ENCODE data around the gene BMPR1A. TPM values are rescaled to one million over a fixed set of nuclear protein-coding genes. Genes with fewer than 3 reads are reported as not detected.

The BMPR1A gene
- total RNA-seq, 4 donors from 2014 or later = 5.2 to 40.2 (median 26.0) TPM

DNA sequence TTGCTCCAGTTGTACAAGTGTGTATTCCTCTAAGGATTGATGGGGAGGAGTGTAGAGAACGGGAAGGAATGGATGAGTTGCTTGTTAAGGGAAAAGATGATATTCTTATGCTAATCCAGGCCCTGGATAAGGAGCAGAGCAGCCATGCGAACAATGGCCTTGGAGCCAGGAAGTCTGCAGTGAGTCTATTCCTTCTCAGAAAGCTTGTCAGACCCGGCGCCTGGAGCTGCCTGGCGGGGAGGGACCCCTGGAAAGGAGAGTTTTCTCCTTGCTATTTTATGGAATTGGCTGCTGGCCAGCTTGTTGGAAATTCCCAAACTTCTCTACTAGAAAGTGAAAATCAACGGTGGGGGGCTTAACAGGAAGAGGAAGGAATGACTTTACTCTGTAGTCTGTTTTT is 111.9 kb downstream of the BMPR1A start:
- no peaks in the 10 kb centered on the region for H3K36me3 ChIP-seq
- no peak for DNase-seq
- WGBS, 2 donors = 19 to 35% methylated on average over 6 of the region's 6 CpGs
- no peaks in the 10 kb centered on the region for H3K27me3 ChIP-seq
- H3K4me1 ChIP-seq = peaks cover 0 to 35% (median 6%) of the 10 kb centered on the region in 3 donors
- TF ChIP-seq POLR2A (IDR thresholded peaks at IDR 0.05) = no peak
- TF ChIP-seq, protein P1, sequence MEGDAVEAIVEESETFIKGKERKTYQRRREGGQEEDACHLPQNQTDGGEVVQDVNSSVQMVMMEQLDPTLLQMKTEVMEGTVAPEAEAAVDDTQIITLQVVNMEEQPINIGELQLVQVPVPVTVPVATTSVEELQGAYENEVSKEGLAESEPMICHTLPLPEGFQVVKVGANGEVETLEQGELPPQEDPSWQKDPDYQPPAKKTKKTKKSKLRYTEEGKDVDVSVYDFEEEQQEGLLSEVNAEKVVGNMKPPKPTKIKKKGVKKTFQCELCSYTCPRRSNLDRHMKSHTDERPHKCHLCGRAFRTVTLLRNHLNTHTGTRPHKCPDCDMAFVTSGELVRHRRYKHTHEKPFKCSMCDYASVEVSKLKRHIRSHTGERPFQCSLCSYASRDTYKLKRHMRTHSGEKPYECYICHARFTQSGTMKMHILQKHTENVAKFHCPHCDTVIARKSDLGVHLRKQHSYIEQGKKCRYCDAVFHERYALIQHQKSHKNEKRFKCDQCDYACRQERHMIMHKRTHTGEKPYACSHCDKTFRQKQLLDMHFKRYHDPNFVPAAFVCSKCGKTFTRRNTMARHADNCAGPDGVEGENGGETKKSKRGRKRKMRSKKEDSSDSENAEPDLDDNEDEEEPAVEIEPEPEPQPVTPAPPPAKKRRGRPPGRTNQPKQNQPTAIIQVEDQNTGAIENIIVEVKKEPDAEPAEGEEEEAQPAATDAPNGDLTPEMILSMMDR (IDR thresholded peaks at IDR 0.05) = no peak
- H3K9me3 ChIP-seq = no peaks in the 10 kb centered on the region
- intact Hi-C loops (cut with DNase I) = no loop called here
- no peak overlapping the region for H3K4me3 ChIP-seq
- no peak overlapping the region for H3K27ac ChIP-seq

DNA sequence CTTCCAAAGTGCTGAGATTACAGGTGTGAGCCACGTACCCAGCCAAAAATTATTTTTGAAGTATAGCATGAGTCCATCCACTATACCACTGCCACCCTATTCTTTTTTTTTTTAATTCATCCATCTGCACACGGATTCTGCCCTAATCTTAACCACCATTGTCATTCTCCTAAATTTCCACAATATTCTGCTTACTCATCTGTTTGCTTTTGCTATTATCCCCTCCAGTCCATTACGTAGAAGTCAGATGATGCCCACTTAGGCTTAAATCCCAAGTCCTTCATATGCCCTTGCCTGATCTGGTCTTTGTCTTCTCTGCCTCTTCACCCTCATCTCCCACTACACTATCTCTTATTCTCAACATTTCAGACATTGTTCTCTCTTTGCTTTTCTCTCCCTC is 114.3 kb downstream of the BMPR1A start:
- TF ChIP-seq, protein P1 (IDR thresholded peaks at IDR 0.05) = no peak
- no peak for TF ChIP-seq POLR2A (IDR thresholded peaks at IDR 0.05)
- H3K4me1 ChIP-seq = peaks cover 0 to 26% (median 3%) of the 10 kb centered on the region in 3 donors
- no peaks in the 10 kb centered on the region for H3K9me3 ChIP-seq
- H3K27me3 ChIP-seq = no peaks in the 10 kb centered on the region
- H3K4me3 ChIP-seq = no peak overlapping the region
- no peak for DNase-seq
- intact Hi-C loops (cut with DNase I) = no loop called here
- no peak overlapping the region for H3K27ac ChIP-seq
- WGBS, 2 donors = 76 to 88% methylated on average over 3 of the region's 3 CpGs
- H3K36me3 ChIP-seq = peaks cover 0 to under 1% (median 0%) of the 10 kb centered on the region in 3 donors

DNA sequence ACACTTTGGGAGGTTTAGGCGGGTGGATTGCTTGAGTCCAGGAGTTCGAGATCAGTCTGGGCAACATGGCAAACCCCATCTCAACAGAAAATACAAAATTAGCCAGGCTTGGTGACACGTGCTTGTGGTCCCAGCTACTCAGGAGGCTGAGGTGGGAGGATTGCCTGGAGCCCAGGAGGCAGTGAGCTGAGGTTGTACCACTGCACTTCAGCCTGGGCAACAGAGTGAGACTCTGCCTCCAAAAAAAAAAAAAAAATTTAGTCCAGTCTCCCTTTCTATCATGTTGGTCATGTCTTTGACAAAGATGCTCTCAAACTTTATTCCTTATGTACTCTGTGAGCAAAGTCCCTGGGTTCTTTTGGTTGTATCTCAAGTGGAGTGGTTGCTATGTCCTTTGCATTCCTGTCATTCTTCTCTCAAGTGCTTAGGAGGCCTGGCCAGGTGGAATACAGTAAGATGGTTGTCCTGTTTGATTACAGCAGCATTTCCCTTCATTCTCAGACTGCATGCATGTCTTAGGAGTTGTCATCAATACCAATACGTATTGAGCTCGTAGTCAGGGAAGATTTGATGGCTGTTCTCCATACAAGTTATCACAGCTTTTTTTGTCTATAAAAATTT is 115.3 kb downstream of the BMPR1A start:
- no peak overlapping the region for H3K27ac ChIP-seq
- H3K36me3 ChIP-seq = peaks cover 0 to 10% (median 0%) of the 10 kb centered on the region in 3 donors
- intact Hi-C loops (cut with DNase I) = no loop called here
- WGBS, 2 donors = 94 to 100% methylated on average over 3 to 5 of the region's 5 CpGs
- H3K27me3 ChIP-seq = no peaks in the 10 kb centered on the region
- no peaks in the 10 kb centered on the region for H3K9me3 ChIP-seq
- peaks cover 0 to 16% (median 0%) of the 10 kb centered on the region in 3 donors for H3K4me1 ChIP-seq
- TF ChIP-seq POLR2A (IDR thresholded peaks at IDR 0.05) = no peak
- TF ChIP-seq, protein P1 (IDR thresholded peaks at IDR 0.05) = no peak
- no peak overlapping the region for H3K4me3 ChIP-seq
- DNase-seq = no peak

DNA sequence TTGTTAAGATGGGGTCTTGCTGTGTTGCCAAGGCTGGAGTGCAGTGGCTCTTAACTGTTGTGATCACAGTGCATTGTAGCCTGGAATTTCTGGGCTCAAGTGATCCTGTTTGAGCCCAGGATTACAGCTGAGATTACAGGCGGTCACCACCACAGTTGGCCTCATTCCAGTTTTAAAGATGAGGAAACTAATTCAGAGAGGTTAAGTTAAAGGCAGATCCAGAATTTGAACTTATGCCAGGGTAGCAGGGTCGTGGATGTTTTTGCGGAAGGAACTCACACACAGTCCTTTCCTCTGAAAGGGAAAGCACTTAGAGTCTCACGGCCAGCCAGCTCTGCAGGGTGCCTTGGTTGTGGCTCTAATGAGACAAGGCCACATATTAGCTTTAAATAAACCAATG is 116.3 kb downstream of the BMPR1A start:
- Histone ChIP-seq H3K4me1 (peaks cover 0 to 16% (median 0%) of the 10 kb centered on the region in 3 donors), H3K36me3 (peaks cover 0 to 19% (median 0%) of the 10 kb centered on the region in 3 donors), H3K9me3 (no peaks in the 10 kb centered on the region), H3K27ac (no peak overlapping the region), H3K27me3 (no peaks in the 10 kb centered on the region), H3K4me3 (no peak overlapping the region)
- TF ChIP-seq, protein P1 (IDR thresholded peaks at IDR 0.05) = no peak
- TF ChIP-seq POLR2A (IDR thresholded peaks at IDR 0.05) = no peak
- 36 to 51% methylated on average over 4 of the region's 4 CpGs for WGBS, 2 donors
- intact Hi-C loops (cut with DNase I) = no loop called here
- no peak for DNase-seq

DNA sequence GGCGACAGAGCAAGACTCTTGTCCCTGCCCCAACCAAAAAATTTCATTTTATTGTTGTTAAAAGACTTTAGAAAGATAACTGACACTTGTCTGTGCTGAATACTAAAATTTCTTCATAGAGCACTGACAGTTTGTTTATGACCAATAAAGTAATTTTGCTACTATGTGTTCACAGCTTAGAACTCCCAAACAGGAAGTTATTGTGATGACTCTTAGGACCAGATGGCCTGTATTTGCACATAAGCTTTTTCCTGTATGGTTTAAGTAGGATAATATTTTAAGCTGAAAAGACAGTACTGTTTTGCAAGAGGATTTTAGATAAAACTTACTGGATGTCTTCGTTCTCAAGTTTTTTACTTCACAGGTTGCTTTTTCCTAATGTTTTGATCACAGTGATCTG is 120.3 kb downstream of the BMPR1A start:
- no peak overlapping the region for H3K27ac ChIP-seq
- no peaks in the 10 kb centered on the region for H3K27me3 ChIP-seq
- no peak overlapping the region for H3K4me3 ChIP-seq
- WGBS, 2 donors = 73% methylated on average over 2 of the region's 2 CpGs
- intact Hi-C loops (cut with DNase I) = no loop called here
- DNase-seq = no peak
- TF ChIP-seq, protein P1 (IDR thresholded peaks at IDR 0.05) = no peak
- no peak for TF ChIP-seq POLR2A (IDR thresholded peaks at IDR 0.05)
- H3K9me3 ChIP-seq = no peaks in the 10 kb centered on the region
- peaks cover 0 to 8% (median 0%) of the 10 kb centered on the region in 3 donors for H3K4me1 ChIP-seq
- peaks cover 0 to 24% (median 0%) of the 10 kb centered on the region in 3 donors for H3K36me3 ChIP-seq

Data from esophagus squamous epithelium (tissue), 5 donors.